GM21576 (cell line): ENCODE data around the gene IGF2R.
A peak's percentile ranks its signal among the peaks of the same experiment; 100 is the strongest.
"Not testable (repeated sequence)": the region's sequence is repeated elsewhere in the genome, so short reads cannot be mapped to it uniquely, and the experiment has no call there.

Source experiments
- ATAC-seq: cut with Tn5 transposase; IDR thresholded peaks from one replicate; pipeline ENCODE4 v1.9.1; 2021; ENCODE audit warnings: mild to moderate bottlenecking, moderate library complexity; ENCODE audit not compliant: unreplicated experiment

The IGF2R gene

DNA sequence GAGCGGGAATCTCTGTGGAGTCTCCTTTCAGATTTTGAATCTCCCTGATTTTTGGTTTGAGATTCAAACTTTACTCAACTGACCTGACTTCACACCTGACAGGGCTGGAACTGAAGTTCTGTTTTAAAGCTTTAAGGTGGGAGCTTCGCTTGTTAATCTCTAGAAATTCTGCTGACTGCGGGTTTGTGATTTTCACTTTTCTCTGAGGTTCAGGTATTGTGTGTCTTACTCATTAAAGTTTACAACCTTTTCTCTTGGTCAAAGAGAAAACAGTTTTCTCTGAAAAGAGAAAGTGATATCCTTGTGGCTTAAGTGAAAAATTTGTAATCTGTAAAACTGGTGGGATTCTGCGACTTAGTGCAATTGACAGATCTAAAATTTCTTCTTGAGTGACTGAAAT lies 20.7 kb upstream of the IGF2R start:
- no peak for ATAC-seq

DNA sequence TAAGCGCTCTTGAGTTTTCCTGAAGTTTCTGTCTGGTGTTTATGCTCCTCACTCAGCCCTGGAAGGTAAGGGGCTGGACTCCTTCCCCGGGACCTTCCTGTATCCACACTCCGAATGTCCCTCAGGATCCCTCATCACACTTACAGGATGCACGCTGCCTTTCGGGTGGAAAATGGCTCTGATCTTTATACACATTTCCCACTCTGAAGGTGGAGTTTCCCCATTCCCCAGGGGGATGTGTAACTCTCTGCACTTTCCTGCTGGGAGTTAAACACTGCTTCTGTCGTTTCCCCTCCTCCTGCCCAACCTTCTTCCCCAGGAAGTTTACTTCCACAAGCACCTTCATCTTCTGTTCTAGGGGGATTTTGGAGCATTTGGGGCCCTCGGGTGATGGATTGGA lies 17.1 kb upstream of the IGF2R start:
- ATAC-seq = no peak

GRCh38 chr6:159952289-159953005 lies 16.4 kb upstream of the IGF2R start:
- ATAC-seq = no peak

GRCh38 chr6:159953091-159953601 lies 15.7 kb upstream of the IGF2R start:
- no peak for ATAC-seq

GRCh38 chr6:159955945-159956361 lies 12.9 kb upstream of the IGF2R start:
- no peak for ATAC-seq

- no peak for ATAC-seq
Measured at GRCh38 chr6:159957071-159957673, 11.7 kb upstream of the IGF2R start.

- ATAC-seq = peak; percentile 78
Measured at GRCh38 chr6:159959165-159959975, 9.5 kb upstream of the IGF2R start.

GRCh38 chr6:159959976-159960384 lies 8.9 kb upstream of the IGF2R start:
- ATAC-seq = no peak

DNA sequence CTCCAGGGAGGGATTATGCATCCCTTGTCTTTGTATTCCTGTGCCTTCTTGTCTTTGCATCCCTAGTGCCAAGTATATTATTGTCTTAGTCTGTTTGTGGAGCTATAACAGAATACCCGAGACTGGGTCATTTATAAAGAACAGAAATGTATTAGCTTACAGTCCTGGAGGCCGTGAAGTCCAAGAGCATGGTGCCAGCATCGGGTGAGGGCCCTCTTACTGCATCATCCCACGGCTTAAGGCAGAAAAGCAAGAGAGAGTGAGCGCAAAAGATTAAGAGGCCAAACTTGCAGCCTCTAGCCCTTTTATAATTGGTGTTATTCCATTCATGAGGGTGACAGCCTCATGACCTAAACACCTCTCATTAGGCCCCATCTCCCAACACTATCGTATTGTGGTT lies 8.4 kb upstream of the IGF2R start:
- ATAC-seq = no peak

- no peak for ATAC-seq
Measured at GRCh38 chr6:159961528-159961927, 7.4 kb upstream of the IGF2R start.

GRCh38 chr6:159963111-159963510 lies 5.8 kb upstream of the IGF2R start:
- ATAC-seq = no peak

DNA sequence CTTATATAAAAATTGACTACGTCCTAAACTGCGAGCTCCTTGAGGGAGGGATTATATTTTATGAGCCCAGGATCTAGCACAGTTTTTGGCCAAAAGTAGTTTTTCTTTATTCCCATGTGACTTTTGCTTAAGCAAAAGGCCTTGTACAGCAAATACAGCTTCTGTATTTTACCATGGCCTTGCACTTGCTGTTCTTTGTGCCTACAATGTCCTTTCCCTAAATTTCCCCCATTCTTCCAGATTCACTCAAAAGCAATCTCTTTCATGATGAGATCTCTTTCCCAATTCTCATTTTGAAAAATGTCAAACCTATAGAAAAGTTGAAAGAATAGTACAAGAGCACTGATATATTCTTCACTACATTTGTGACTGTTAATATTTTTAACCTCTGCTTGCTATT lies 4.8 kb upstream of the IGF2R start:
- no peak for ATAC-seq

DNA sequence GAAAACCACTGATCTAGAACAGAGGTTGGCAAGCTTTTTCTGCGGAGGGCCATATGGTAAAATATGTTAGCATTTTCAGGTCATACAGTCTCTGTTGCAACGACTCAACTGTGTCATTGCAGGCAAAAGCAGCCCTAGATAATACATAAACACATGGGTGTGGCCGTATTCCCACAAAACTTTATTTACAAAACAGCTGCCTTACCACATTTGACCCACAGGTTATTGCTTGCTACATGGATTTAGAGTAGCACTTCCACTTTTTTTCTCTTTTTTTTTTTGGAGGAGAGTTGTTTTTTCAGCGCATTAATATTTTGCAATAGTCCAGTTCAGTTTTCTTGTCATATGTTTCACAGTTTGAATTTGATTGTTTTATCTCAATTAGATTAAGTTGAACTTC lies 2.5 kb upstream of the IGF2R start:
- ATAC-seq = no peak

- no peak for ATAC-seq
Measured at GRCh38 chr6:159966981-159967380, 1.9 kb upstream of the IGF2R start.

DNA sequence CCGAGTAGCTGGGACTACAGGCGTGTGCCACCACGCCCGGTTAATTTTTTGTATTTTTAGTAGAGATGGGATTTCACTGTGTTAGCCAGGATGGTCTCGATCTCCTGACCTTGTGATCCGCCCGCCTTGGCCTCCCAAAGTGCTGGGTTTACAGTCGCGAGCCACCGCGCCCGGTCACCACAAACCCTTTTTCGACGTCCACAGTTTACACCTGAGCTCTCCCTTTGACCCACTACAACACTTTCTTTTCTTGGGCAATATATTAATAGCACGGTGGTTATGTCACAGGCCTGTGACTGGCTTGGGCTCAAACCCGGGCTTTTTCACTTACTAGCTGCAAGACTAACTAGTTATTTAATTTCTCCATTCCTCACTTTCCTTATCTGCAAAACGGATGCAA lies 1.3 kb upstream of the IGF2R start:
- ATAC-seq = not testable (repeated sequence)

DNA sequence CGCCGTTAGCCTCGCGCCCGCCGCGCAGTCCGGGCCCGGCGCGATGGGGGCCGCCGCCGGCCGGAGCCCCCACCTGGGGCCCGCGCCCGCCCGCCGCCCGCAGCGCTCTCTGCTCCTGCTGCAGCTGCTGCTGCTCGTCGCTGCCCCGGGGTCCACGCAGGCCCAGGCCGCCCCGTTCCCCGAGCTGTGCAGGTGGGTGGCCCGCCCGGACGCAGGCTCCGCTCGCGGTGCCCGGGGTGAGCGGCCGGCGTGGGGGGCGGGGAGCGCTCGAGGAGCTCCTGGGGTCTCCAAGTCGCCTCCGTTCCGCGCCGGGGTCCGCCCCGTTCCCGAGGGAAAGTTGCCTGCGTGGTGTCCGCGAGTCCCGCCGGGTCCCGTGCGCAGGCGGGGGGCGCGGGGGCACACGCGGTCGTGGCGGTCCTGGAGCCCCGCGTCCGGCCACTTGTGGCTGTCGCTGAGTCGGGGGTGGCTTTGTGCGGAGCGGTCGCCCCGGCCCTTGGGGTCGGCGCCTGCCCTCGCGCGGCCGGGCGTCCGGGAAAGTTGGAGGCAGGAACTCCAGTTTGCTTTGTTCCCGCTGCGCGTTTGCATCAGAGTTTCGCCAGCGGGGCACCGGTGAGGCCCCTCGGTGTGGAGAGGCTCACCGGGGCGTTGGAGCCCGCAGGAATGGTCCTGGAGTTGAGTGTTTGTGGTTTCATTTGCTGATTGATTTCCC lies 476 bp downstream of the IGF2R start:
- ATAC-seq = peak; percentile 26

DNA sequence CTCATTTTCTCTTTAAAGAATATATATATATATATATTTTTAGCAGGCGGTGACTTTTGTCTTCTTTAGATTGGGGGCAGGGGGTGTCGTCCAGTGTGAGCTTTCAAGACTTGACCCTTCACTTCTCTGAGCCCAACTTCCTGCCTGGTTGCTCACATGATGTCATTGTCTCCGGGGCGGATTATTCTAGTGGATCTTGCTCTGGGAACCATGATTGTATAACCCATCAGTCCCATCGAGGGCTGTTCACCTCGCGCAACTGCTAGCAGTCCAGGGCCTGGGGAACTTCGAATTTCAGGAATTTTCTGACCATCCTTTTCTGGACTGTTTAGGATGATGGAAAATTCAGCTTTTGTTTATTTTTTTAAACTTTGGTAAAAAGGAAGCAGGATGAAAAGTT lies 1.0 kb downstream of the IGF2R start:
- peak; percentile 20 for ATAC-seq

- ATAC-seq = no peak
Measured at GRCh38 chr6:159970659-159971063, 1.8 kb downstream of the IGF2R start.

GRCh38 chr6:159971341-159972178 lies 2.7 kb downstream of the IGF2R start:
- ATAC-seq = no peak
